ENCODE measurements around the gene ATAD2B.

Gene ATAD2B

GRCh38 chr2:23843051-23843976 lies 83.6 kb downstream of the ATAD2B start:
- DNase-seq (ENCODE audit: low spot score in 2 of 2) (no peak), ATAC-seq (replicated peaks; ENCODE audit: extremely low read depth, poor library complexity, severe bottlenecking) (no peak)
- Mint-ChIP-seq H3K36me3 (ENCODE audit: insufficient read depth) (peaks cover 9% of the 10 kb centered on the region), H3K4me1 (peaks cover 17% of the 10 kb centered on the region), H3K27me3 (no peaks in the 10 kb centered on the region), H3K27ac (ENCODE audit: low read depth) (peak overlapping the region; percentile 41), H3K4me3 (no peak overlapping the region), H3K9me3 (no peaks in the 10 kb centered on the region)

GRCh38 chr2:23839919-23840578 lies 86.9 kb downstream of the ATAD2B start:
- no peak for DNase-seq (ENCODE audit: low spot score in 2 of 2)
- Mint-ChIP-seq H3K27ac (ENCODE audit: low read depth) (no peak overlapping the region), H3K27me3 (no peaks in the 10 kb centered on the region), H3K9me3 (no peaks in the 10 kb centered on the region), H3K36me3 (ENCODE audit: insufficient read depth) (peaks cover 15% of the 10 kb centered on the region), H3K4me1 (peaks cover 17% of the 10 kb centered on the region), H3K4me3 (no peak overlapping the region)
- ATAC-seq (replicated peaks; ENCODE audit: extremely low read depth, poor library complexity, severe bottlenecking): no peak

- no peak overlapping the region for H3K4me3 Mint-ChIP-seq
- peaks cover 9% of the 10 kb centered on the region for H3K4me1 Mint-ChIP-seq
- H3K27ac Mint-ChIP-seq (ENCODE audit: low read depth): no peak overlapping the region
- peaks cover 13% of the 10 kb centered on the region for H3K36me3 Mint-ChIP-seq (ENCODE audit: insufficient read depth)
- no peaks in the 10 kb centered on the region for H3K27me3 Mint-ChIP-seq
- H3K9me3 Mint-ChIP-seq: no peaks in the 10 kb centered on the region
- DNase-seq (ENCODE audit: low spot score in 2 of 2): no peak
- no peak for ATAC-seq (replicated peaks; ENCODE audit: extremely low read depth, poor library complexity, severe bottlenecking)
Observed at GRCh38 chr2:23838996-23839395, 87.9 kb downstream of the ATAD2B start.

GRCh38 chr2:23838581-23838980 lies 88.3 kb downstream of the ATAD2B start:
- peaks cover 13% of the 10 kb centered on the region for H3K36me3 Mint-ChIP-seq (ENCODE audit: insufficient read depth)
- no peak overlapping the region for H3K27ac Mint-ChIP-seq (ENCODE audit: low read depth)
- H3K27me3 Mint-ChIP-seq: no peaks in the 10 kb centered on the region

GRCh38 chr2:23837871-23838270 lies 89.1 kb downstream of the ATAD2B start:
- Mint-ChIP-seq H3K4me3 (no peak overlapping the region), H3K9me3 (no peaks in the 10 kb centered on the region), H3K36me3 (ENCODE audit: insufficient read depth) (peaks cover 15% of the 10 kb centered on the region), H3K27me3 (no peaks in the 10 kb centered on the region), H3K4me1 (no peaks in the 10 kb centered on the region), H3K27ac (ENCODE audit: low read depth) (peak overlapping the region; percentile 13)
- no peak for DNase-seq (ENCODE audit: low spot score in 2 of 2)
- no peak for ATAC-seq (replicated peaks; ENCODE audit: extremely low read depth, poor library complexity, severe bottlenecking)

More at GRCh38 chr2:23838581-23838980, 88.3 kb downstream of the ATAD2B start:
- ATAC-seq (replicated peaks; ENCODE audit: extremely low read depth, poor library complexity, severe bottlenecking): no peak
- Mint-ChIP-seq H3K9me3 (no peaks in the 10 kb centered on the region), H3K4me1 (peaks cover 7% of the 10 kb centered on the region), H3K4me3 (no peak overlapping the region)
- no peak for DNase-seq (ENCODE audit: low spot score in 2 of 2)

- ATAC-seq (replicated peaks; ENCODE audit: extremely low read depth, poor library complexity, severe bottlenecking): no peak
- Mint-ChIP-seq H3K4me3 (no peak overlapping the region), H3K27ac (ENCODE audit: low read depth) (no peak overlapping the region), H3K4me1 (no peaks in the 10 kb centered on the region), H3K27me3 (no peaks in the 10 kb centered on the region), H3K9me3 (no peaks in the 10 kb centered on the region), H3K36me3 (ENCODE audit: insufficient read depth) (peaks cover 15% of the 10 kb centered on the region)
- DNase-seq (ENCODE audit: low spot score in 2 of 2): no peak
Observed at GRCh38 chr2:23836971-23837565, 89.9 kb downstream of the ATAD2B start.

GRCh38 chr2:23836505-23836904 lies 90.4 kb downstream of the ATAD2B start:
- DNase-seq (ENCODE audit: low spot score in 2 of 2) (no peak), ATAC-seq (replicated peaks; ENCODE audit: extremely low read depth, poor library complexity, severe bottlenecking) (no peak)
- H3K4me1 Mint-ChIP-seq: no peaks in the 10 kb centered on the region

GRCh38 chr2:23835988-23836387 lies 90.9 kb downstream of the ATAD2B start:
- H3K9me3 Mint-ChIP-seq: no peaks in the 10 kb centered on the region
- H3K27ac Mint-ChIP-seq (ENCODE audit: low read depth): no peak overlapping the region
- no peak overlapping the region for H3K4me3 Mint-ChIP-seq
- no peaks in the 10 kb centered on the region for H3K4me1 Mint-ChIP-seq
- DNase-seq (ENCODE audit: low spot score in 2 of 2) (no peak), ATAC-seq (replicated peaks; ENCODE audit: extremely low read depth, poor library complexity, severe bottlenecking) (no peak)
- peaks cover 12% of the 10 kb centered on the region for H3K36me3 Mint-ChIP-seq (ENCODE audit: insufficient read depth)
- H3K27me3 Mint-ChIP-seq: no peaks in the 10 kb centered on the region

More at GRCh38 chr2:23836505-23836904, 90.4 kb downstream of the ATAD2B start:
- Mint-ChIP-seq H3K27me3 (no peaks in the 10 kb centered on the region), H3K27ac (ENCODE audit: low read depth) (no peak overlapping the region), H3K36me3 (ENCODE audit: insufficient read depth) (peaks cover 11% of the 10 kb centered on the region), H3K4me3 (no peak overlapping the region), H3K9me3 (no peaks in the 10 kb centered on the region)

- no peak overlapping the region for H3K4me3 Mint-ChIP-seq
- ATAC-seq (replicated peaks; ENCODE audit: extremely low read depth, poor library complexity, severe bottlenecking) (no peak), DNase-seq (ENCODE audit: low spot score in 2 of 2) (no peak)
- peaks cover 12% of the 10 kb centered on the region for H3K36me3 Mint-ChIP-seq (ENCODE audit: insufficient read depth)
- peak overlapping the region; percentile 15 for H3K27ac Mint-ChIP-seq (ENCODE audit: low read depth)
- no peaks in the 10 kb centered on the region for H3K27me3 Mint-ChIP-seq
- H3K9me3 Mint-ChIP-seq: no peaks in the 10 kb centered on the region
- no peaks in the 10 kb centered on the region for H3K4me1 Mint-ChIP-seq
Observed at GRCh38 chr2:23835423-23835822, 91.5 kb downstream of the ATAD2B start.

- ATAC-seq (replicated peaks; ENCODE audit: extremely low read depth, poor library complexity, severe bottlenecking): no peak
- DNase-seq (ENCODE audit: low spot score in 2 of 2): no peak
- Mint-ChIP-seq H3K9me3 (no peaks in the 10 kb centered on the region), H3K4me3 (no peak overlapping the region), H3K27ac (ENCODE audit: low read depth) (no peak overlapping the region), H3K27me3 (no peaks in the 10 kb centered on the region), H3K4me1 (no peaks in the 10 kb centered on the region), H3K36me3 (ENCODE audit: insufficient read depth) (peaks cover 10% of the 10 kb centered on the region)
Observed at GRCh38 chr2:23828986-23829385, 97.9 kb downstream of the ATAD2B start.

GRCh38 chr2:23828256-23828980 lies 98.5 kb downstream of the ATAD2B start:
- Mint-ChIP-seq H3K4me1 (no peaks in the 10 kb centered on the region), H3K27me3 (no peaks in the 10 kb centered on the region), H3K27ac (ENCODE audit: low read depth) (peak overlapping the region; percentile 41), H3K9me3 (no peaks in the 10 kb centered on the region), H3K4me3 (no peak overlapping the region), H3K36me3 (ENCODE audit: insufficient read depth) (peaks cover 10% of the 10 kb centered on the region)
- ATAC-seq (replicated peaks; ENCODE audit: extremely low read depth, poor library complexity, severe bottlenecking) (no peak), DNase-seq (ENCODE audit: low spot score in 2 of 2) (no peak)

GRCh38 chr2:23827287-23827686 lies 99.6 kb downstream of the ATAD2B start:
- DNase-seq (ENCODE audit: low spot score in 2 of 2): no peak
- no peak for ATAC-seq (replicated peaks; ENCODE audit: extremely low read depth, poor library complexity, severe bottlenecking)
- H3K36me3 Mint-ChIP-seq (ENCODE audit: insufficient read depth): peaks cover 11% of the 10 kb centered on the region
- no peaks in the 10 kb centered on the region for H3K4me1 Mint-ChIP-seq
- no peak overlapping the region for H3K27ac Mint-ChIP-seq (ENCODE audit: low read depth)
- no peaks in the 10 kb centered on the region for H3K9me3 Mint-ChIP-seq
- no peaks in the 10 kb centered on the region for H3K27me3 Mint-ChIP-seq
- H3K4me3 Mint-ChIP-seq: no peak overlapping the region
